Fibroblast of villous mesenchyme (primary cell): ENCODE measurements around the gene PPM1F. TPM values are rescaled to one million over a fixed set of nuclear protein-coding genes. Genes with fewer than 3 reads are reported as not detected.
"Not testable (repeated sequence)": the region's sequence is repeated elsewhere in the genome, so short reads cannot be mapped to it uniquely, and the experiment has no call there.

Experiments used
- DNase-seq: peaks from one replicate; pipeline ENCODE4 v3.0.0-alpha.2; 2010; ENCODE audit warnings: low read depth
- H3K4me3 ChIP-seq: 2 replicates; pipeline ENCODE4 v1.5.1; 2011; ENCODE audit warnings: low read depth, mild to moderate bottlenecking, low read length
- total RNA-seq: library from RNA; depleted of rRNA; stranded (reverse); fragments of >200 nt; gene quantifications from 2 replicates; pipeline ENCODE4 v1.2.3, GENCODE V29; 2012
- TF ChIP-seq, protein P1 (sequence below): IDR thresholded peaks from 2 replicates; pipeline ENCODE4 v1.5.1; 2012; ENCODE audit warnings: low read depth, mild to moderate bottlenecking, low read length; ENCODE audit not compliant: insufficient read depth

The PPM1F gene
- total RNA-seq, 1 donor, result 36.7 TPM

GRCh38 chr22:21903283-21903682 is 49.4 kb downstream of the PPM1F start:
- no peak overlapping the region for H3K4me3 ChIP-seq
- TF ChIP-seq, protein P1, sequence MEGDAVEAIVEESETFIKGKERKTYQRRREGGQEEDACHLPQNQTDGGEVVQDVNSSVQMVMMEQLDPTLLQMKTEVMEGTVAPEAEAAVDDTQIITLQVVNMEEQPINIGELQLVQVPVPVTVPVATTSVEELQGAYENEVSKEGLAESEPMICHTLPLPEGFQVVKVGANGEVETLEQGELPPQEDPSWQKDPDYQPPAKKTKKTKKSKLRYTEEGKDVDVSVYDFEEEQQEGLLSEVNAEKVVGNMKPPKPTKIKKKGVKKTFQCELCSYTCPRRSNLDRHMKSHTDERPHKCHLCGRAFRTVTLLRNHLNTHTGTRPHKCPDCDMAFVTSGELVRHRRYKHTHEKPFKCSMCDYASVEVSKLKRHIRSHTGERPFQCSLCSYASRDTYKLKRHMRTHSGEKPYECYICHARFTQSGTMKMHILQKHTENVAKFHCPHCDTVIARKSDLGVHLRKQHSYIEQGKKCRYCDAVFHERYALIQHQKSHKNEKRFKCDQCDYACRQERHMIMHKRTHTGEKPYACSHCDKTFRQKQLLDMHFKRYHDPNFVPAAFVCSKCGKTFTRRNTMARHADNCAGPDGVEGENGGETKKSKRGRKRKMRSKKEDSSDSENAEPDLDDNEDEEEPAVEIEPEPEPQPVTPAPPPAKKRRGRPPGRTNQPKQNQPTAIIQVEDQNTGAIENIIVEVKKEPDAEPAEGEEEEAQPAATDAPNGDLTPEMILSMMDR, result no peak
- no peak for DNase-seq

- TF ChIP-seq, protein P1, result no peak
- no peak overlapping the region for H3K4me3 ChIP-seq
- DNase-seq, result no peak
Measured at GRCh38 chr22:21902296-21903087, 50.2 kb downstream of the PPM1F start.

DNA sequence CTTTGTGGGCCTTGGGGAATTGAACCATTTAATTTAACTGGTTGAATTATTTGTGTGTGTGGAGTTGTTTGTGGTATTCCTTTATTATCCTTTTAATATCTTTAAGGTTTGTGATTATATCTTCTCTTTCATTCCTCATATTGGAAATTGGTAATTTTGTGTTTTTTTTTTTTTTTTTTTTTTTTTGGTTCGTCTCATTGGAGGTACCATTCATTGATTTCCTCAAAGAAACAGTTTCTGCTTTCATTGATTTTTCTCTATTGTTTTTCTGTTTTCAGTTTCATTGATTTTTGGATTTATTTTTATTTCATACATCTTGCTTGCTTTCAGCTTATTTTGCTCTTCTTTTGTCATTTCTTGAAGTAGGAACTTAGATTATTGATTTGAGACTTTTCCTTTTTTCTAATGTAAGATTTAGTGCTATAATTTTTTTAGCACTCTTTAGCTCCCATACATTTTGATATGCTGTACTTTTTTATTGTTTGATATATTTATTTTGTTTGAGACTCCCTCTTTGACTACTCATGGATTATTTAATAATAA is 54.2 kb downstream of the PPM1F start:
- no peak for DNase-seq
- no peak overlapping the region for H3K4me3 ChIP-seq
- TF ChIP-seq, protein P1, result no peak

GRCh38 chr22:21896951-21897513 is 55.6 kb downstream of the PPM1F start:
- no peak for DNase-seq
- no peak overlapping the region for H3K4me3 ChIP-seq
- TF ChIP-seq, protein P1, result no peak

DNA sequence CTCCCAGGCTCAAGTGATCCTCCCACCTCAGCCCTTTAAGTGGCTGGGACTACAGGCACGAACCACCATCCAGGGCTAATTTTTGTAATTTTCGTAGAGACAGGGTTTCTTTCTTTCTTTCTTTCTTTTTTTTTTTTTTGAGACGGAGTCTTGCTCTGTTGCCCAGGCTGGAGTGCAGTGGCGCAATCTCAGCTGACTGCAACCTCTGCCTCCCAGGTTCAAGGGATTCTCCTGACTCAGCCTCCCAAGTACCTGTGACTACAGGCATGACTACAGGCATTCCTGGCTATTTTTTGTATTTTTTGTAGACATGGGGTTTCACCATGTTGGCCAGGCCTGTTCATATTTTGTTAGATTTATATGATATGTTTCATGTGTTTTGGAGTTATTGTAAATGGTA is 56.4 kb downstream of the PPM1F start:
- DNase-seq, H3K4me3 ChIP-seq: not testable (repeated sequence)

GRCh38 chr22:21894799-21895198 is 57.8 kb downstream of the PPM1F start:
- TF ChIP-seq, protein P1, result no peak
- DNase-seq, result no peak
- H3K4me3 ChIP-seq, result no peak overlapping the region

GRCh38 chr22:21889251-21889990 is 63.2 kb downstream of the PPM1F start:
- no peak overlapping the region for H3K4me3 ChIP-seq
- no peak for DNase-seq
- TF ChIP-seq, protein P1, result no peak
